ENCODE results near the gene R3HCC1L.
"Not testable (repeated sequence)": the region's sequence is repeated elsewhere in the genome, so short reads cannot be mapped to it uniquely, and the experiment has no call there.

The R3HCC1L gene

DNA sequence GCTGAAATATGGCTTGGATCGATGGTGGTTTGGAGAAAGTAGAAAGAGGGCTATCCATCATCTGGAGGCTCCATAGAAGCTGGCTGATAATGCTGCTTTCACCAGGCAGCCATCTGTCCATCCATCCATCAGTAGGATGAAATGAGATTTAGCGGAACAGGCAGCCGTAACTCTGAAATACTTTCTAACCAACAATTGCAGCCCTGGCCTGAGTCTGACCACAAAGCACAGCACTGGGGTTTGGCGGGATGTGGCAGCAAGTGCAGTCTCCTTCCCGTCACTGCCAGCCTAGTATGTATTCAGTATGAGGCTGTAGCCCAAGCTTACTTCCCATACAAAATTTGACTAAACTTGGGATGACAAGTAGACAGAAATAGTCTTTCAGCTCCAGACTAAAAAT lies 38.0 kb downstream of the R3HCC1L start:
- no peak for DNase-seq (ENCODE audit: low spot score)

DNA sequence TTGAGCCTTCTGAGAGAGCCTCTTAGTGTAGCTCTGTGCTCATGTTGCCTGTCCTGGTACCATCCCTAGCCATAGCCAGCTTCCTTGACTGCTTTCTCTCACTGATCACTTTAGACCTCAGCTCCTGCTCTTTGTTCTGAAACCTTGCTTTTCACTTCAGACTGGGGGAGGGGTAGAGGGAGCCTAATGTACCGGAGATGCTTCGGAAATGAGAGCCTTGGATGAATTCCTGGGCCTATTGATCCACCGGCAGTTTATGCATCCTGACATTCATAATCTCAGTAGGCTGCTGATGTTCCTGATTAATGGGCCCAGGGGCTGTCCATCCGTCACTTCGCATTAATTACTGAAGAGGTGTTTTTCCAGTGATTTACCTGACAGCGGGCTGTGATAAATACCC lies 38.8 kb downstream of the R3HCC1L start:
- DNase-seq (ENCODE audit: low spot score), result no peak

DNA sequence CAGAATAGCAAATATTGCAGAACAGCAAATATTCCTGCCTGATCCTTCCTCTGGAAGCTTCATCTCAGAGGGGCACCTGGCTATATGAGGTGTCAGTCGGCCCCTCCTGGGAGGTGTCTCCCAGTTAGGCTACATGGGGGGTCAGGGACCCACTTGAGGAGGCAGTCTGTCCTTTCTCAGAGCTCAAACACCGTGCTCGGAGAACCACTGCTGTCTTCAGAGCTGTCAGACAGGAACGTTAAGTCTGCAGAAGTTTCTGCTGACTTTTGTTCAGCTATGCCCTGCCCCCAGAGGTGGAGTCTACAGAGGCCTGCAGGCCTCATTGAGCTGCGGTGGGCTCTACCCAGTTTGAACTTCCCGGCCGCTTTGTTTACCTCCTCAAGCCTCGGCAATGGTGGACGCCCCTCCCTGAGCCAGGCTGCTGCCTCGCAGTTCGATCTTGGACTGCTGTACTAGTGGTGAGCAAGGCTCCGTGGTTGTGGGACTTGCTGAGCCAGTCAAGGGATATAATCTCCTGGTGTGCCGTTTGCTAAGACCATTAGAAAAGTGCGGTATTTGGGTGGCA lies 48.0 kb downstream of the R3HCC1L start:
- DNase-seq (ENCODE audit: low spot score), result not testable (repeated sequence)

DNA sequence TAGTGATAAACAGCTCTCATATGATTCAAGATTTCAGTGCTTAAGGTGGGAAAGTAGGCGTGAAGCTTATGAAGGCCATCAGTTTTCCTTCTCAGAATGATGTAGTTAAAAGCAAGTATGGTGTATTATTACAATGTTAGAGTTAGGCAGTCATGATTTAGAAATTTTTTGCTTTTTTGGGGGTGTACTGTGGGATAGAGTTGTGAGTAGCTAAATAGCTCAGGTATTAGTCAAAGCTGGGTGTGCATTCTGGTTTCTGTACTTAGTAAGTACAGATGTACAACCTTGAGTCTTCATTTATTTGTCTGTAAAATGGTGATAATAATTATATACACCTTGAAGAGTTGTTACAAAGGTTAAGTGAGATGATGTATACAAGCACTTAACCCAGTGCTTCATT lies 52.2 kb downstream of the R3HCC1L start:
- DNase-seq (ENCODE audit: low spot score), result no peak

DNA sequence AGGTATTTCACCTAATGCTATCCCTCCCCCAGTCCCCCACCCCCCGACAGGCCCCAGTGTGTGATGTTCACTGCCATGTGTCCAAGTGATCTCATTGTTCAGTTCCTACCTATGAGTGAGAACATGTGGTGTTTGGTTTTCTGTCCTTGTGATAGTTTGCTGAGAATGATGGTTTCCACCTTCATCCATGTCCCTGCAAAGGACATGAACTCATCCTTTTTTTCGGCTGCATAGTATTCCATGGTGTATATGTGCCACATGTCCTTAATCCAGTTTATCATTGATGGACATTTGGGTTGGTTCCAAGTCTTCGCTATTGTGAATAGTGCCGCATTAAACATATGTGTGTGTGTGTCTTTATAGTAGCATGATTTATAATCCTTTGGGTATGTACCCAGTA lies 56.3 kb downstream of the R3HCC1L start:
- not testable (repeated sequence) for DNase-seq (ENCODE audit: low spot score)

DNA sequence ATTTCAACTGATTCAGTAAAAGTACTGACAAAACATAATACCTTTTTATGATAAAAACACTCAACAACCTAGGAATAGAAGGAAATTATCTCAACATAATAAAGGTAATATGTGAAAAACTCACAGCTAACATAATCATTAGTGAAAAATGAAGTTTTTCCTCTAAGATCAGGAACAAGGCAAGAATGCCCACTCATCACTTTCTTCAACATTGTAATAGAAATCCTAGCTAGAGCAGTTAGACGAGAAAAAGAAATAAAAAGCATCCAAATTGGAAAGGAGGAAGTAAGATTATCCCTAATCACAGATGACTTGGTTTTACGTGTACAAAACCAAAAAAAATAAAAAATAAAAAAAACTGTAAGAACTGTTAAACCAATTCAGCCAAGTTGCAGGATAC lies 58.6 kb downstream of the R3HCC1L start:
- DNase-seq (ENCODE audit: low spot score), result no peak

DNA sequence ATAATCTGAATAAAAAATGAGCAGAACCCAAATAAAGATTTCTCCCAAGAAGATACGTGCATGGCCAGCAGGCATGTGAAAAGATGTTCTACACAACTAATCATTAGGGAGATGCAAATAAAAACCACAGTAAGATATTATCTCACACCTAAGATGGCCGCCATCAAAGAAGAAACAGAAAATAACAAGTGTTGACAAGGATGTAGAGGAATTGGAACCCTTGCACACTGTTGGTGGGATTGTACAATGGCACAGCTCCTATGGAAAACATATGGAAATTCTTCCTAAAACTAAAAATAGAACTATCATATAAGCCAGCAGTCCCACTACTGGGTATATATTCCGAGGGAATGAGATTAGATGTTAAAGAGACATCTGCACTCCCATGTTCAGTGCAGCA lies 60.2 kb downstream of the R3HCC1L start:
- DNase-seq (ENCODE audit: low spot score), result no peak

DNA sequence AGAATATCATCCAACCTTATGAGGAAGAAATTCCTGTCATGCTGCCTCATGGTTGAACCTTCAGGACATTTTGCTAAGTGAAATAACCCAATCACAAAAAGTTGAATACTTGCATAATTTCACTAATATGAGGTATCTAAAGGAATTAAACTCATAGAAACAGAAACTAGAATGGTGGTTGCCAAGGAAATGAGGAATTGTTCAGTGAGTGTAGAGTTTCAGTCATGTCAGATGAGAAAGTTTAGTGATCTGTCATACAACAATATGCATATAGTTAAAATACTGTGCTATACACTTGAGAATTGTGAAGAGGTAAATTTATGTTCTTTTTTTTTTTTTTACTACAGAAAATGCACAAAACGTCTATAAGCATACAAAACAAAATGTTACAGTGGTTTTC lies 60.7 kb downstream of the R3HCC1L start:
- DNase-seq (ENCODE audit: low spot score), result no peak

DNA sequence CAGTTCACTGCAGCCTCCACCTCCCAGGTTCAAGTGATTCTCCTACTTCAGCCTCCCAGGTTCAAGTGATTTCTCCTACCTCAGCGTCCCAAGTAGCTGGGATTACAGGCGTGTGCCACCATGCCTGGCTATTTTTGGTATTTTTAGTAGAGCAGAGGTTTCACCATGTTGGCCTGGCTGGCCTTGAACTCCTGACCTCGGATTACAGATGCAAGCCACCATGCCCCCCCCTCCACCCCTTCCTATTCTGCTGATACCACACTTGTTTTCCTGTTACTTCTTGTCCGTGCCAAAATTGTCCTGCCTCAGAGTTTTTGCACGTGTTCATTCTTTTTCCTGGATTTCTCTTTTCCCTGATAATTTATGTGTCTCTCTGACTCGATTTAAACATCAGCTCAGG lies 62.5 kb downstream of the R3HCC1L start:
- DNase-seq (ENCODE audit: low spot score), result no peak

DNA sequence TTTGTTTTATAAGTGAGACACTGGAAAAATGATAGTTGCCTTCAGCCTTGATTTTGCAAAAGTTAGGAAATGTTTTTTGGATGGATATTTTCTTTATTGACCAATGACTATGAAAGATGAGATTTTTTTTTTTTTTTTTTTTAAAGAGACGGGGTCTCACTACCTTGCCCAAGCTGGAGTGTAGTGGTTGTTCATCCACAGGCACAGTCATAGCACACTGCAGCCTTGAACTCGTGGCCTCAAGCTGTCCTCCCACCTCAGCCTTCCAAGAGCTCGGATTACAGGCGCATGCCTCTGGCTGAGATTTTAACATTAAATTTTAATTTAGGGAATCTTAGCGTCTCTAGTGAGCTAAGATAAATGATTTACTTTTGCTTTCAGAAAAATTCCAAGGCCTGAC lies 67.3 kb downstream of the R3HCC1L start:
- no peak for DNase-seq (ENCODE audit: low spot score)

DNA sequence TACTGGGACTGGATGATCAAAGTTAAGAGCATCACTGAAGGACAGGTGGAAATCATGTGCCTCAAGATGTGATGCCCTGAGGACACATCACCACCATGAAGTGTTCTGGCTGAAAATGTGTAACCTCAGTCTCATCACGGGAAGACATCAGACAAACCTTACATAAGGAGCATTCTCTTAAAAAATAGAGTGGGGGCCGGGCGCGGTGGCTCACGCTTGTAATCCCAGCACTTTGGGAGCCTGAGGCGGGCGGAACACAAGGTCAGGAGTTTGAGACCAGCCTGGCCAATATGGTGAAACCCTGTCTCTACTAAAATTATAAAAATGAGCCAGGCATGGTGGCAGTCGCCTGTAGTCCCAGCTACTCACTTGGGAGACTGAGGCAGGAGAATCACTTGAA lies 67.9 kb downstream of the R3HCC1L start:
- no peak for DNase-seq (ENCODE audit: low spot score)

DNA sequence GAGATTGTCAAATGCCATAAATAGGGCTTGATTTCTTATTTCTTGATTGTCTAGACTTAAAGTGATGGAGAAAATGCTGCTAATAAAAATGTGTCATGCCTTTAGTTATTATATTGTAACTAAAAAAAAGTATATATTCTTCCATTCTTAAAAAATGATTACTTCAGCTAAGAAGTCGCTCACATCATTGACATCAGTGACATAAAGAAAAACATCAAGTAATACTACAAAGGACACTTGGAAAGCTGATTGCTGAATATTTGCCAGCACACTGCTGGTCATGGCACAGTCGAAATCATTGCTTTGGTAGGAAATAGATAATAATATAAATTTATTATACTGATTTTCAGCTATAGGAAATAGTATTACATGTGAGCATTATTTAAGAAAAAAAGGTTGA lies 70.9 kb downstream of the R3HCC1L start:
- DNase-seq (ENCODE audit: low spot score), result no peak

DNA sequence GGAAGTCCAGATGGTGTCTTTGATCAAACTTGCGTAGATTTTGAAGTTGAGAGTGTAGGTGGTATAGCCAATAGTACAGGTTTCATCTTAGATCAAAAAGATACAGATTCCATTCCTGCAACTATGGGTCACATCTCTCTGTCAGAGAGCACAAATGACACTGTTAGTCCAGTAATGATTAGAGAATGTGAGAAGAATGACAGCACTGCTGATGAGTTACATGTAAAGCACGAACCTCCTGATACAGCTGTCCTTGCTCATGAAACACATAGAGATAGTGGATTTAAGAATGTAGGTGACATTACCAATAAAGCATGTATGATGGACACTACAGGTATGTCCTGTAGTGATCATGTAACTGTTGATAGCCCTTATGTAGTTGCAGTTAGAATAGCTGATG lies 74.5 kb downstream of the R3HCC1L start:
- no peak for DNase-seq (ENCODE audit: low spot score)

DNA sequence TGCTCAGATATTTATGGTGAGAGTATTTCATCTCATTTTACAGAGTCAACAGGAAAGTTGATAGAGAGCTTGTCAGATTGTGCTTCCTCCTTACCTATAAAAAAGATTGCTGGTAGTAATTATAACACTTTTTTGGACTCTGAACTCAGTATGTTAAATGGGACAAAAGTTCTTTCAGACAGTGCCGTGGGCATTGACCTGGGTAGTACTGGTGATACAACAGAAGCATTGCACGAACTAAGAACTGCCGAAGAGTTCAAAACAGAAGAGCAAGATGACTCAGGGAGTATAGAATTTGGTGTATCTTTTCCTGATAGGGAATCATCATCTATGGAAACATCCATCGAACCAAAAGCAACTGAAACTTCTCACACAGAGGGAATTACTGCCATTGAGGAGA lies 75.0 kb downstream of the R3HCC1L start:
- no peak for DNase-seq (ENCODE audit: low spot score)

DNA sequence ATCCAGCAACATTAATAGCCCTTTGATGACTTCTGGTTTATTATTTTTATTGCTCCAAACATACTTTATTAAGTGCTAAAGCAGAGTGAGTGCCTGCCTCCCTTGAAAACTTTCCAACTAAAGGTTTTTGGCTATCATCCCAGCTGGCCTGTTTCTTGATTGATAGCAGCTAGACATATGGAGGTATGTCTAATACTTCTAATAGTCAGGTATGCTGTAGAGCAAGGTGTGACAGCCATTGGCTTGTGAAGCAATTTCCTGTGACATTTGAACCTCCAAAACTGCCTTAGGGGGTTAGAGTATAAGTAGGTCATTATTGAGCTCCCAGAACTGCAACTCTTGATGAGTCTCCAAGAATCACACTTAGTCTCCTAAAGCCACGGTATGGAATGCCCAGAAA lies 77.7 kb downstream of the R3HCC1L start:
- DNase-seq (ENCODE audit: low spot score), result no peak

DNA sequence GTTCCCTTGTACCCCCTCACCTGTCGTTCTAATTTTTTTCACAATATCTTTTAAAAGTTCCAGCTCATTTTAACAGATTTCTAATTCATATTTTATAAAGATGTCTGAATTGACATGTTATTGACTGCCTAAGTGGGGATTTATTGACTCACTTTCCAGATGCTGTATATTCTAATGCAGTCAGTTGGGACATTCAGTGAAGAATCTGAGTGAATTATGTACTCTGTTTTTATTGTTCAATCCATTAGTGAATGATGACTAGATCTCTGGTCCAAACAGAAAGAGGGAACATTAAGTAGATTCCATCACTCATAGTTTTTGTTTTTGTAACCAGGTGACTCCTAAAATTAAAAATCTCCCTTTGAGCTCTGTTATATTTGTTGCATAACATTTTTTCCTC lies 79.3 kb downstream of the R3HCC1L start:
- DNase-seq (ENCODE audit: low spot score), result no peak

DNA sequence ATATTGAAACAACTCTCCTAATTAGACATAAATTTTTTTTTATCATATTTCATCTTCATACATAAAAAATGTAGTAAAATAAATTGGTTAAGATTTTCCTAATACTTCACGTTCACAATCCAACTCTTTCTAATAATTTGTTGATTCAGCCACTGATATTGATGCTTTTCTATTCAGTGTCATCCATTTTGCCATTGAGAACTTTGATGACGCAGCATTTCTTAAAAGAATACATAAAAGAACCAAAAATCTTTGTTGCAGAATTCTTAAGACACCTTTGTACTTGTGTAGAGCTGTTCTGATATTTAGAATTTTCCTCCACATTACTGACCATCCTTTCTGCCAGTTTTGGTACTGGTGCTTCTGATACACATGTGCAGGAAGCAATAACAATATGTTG lies 80.9 kb downstream of the R3HCC1L start:
- DNase-seq (ENCODE audit: low spot score), result no peak

DNA sequence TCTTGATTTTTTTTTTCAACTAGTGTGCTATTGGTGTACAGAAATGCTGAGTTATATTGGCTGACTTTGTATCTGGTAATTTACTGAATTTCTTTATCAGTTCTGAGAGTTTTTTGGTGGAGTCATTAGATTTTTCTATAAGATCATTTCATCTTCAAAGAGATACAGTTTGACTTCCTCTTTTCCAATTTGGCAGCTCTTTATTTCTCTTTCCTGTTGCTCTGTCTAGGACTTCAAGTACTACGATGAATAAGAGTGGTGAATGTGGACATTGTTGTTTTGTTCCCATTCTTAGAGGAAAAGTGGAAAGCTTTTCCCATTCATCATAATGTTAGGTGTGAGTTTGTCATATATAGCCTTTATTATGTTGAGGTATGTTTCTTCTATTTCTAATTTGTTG lies 83.3 kb downstream of the R3HCC1L start:
- DNase-seq (ENCODE audit: low spot score), result no peak

DNA sequence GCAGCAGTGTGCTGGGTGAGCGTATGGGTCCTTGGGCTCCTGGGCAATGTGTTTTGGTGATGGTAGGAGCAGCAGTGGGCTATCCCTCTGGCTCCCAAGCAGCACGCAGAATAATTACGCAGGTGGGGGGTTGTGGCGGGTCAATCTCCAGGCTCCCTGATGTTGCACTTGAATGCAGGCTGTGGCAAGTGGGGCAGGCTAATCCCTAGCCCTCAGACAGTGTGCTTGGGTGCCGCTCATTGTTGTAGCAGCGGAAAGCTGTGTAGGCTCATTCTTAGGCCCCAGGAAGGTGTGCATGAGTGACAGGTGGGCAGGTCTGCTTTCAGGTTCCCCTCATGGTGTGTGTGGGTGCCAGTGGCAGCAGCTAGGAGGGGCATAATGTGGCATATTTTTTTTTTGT lies 89.4 kb downstream of the R3HCC1L start:
- DNase-seq (ENCODE audit: low spot score), result no peak

DNA sequence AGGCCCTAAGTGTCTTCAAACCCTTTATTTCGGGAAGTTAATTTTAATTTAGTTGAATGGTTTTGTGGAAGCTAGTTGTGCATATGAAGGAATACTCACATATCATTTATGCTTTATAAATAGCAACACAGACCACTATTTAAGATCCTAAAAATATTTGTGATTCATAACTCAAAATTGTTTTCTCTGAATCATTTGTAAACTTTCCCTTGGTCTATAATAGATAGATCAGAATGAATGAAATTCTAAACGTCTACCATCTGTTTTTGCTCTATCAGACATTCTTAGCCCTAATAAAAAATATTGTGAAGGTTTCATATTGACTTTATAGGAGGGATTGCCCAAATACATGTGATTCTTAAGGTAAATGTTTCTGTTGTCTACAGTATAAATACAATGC lies 90.1 kb downstream of the R3HCC1L start:
- no peak for DNase-seq (ENCODE audit: low spot score)

DNA sequence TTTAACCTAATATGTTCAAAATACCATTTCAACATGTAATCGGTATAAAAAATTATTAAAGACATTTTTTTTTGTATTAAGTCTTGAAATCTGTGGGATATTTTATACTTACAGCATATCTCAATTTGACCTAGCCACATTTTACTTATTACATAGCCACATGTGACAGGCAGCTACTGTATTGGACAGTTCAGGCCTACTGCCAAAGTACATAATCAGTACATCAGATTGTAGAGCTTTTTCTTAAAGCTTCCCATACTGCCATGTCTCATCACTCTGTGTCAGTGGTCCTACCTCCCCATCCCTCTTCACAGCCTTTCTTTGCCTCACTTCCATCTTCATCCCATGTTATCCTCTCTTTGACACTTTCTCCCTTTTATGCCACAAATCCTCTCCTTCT lies 90.5 kb downstream of the R3HCC1L start:
- no peak for DNase-seq (ENCODE audit: low spot score)

DNA sequence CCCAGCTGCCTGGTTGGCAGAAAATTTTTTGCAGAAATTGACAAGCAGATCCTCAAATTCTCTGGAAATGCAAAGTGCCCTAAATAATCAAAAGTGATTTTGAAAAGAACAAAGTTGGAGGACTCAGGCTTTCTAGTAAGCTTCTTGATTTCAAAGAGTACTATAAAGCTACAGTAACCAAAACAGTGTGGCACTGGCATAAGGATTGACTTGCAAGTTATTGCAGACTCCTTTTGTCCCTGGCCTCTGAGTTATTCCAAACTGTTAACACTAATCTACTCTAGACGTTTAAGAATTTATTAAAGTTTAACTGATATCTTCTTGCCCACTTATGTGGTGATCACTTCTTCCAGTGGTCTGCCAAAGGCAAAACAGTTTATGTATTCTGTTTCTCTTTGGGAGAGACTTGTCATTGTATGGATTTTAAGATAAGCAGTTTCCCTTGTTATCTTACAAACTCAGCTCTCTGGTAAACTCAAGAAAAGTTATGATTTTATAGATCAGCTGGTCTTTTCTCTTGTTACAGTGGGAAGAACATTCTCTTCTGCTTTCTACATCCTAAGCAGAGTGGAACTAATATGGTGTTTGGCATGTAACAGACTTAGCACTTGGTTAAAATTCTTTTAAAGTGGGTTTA lies 92.2 kb downstream of the R3HCC1L start:
- DNase-seq (ENCODE audit: low spot score), result no peak

DNA sequence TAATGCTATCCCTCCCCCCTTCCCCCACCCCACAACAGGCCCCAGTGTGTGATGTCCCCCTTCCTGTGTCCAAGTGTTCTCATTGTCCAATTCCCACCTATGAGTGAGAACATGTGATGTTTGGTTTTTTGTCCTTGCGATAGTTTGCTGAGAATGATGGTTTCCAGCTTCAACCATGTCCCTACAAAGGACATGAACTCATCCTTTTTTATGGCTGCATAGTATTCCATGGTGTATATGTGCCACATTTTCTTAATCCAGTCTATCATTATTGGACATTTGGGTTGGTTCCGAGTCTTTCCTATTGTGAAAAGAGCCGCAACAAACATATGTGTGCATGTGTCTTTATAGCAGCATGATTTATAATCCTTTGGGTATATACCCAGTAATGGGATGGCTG lies 93.3 kb downstream of the R3HCC1L start:
- not testable (repeated sequence) for DNase-seq (ENCODE audit: low spot score)

DNA sequence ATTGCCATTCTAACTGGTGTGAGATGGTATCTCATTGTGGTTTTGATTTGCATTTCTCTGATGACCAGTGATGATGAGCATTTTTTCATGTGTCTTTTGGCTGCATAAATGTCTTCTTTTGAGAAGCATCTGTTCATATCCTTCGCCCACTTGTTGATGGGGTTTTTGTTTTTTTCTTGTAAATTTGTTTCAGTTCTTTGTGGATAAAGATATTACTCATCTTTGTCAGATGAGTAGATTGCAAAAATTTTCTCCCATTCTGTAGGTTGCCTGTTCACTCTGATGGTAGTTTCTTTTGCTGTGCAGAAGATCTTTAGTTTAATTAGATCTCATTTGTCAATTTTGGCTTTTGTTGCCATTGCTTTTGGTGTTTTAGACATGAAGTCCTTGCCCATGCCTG lies 93.8 kb downstream of the R3HCC1L start:
- DNase-seq (ENCODE audit: low spot score), result not testable (repeated sequence)

DNA sequence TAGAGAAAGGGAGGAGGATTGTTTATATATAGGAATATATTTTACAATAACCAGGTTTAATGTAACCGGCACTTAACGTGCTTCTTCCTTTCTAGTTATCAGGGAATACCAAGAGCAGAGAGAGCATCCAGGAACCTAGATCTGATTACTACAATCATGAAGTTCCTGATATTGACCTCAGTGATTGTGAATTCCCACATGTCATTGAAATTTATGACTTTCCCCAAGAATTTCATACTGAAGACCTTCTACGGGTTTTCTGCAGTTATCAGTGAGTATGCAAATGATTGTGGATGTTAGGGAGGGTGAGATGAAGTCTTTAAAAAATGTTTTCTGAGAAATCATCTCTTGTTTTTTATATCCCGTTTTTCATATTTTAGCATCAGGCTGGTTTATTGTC lies 97.0 kb downstream of the R3HCC1L start:
- DNase-seq (ENCODE audit: low spot score), result no peak
